WTC11 (cell line): ENCODE results near the gene GAS2L1.

ENCODE experiments used
- CBFB ChIP-seq: sonication (generic); formaldehyde crosslinking; IDR thresholded peaks from 2 replicates; pipeline ENCODE4 v1.8.1; 2022; ENCODE audit warnings: mild to moderate bottlenecking, low read depth, missing genetic modification reagents
- HMGXB4 ChIP-seq: sonication (generic); formaldehyde crosslinking; IDR thresholded peaks from 2 replicates; pipeline ENCODE4 v1.8.1; 2023; ENCODE audit warnings: mild to moderate bottlenecking, moderate library complexity, missing genetic modification reagents
- MLX ChIP-seq: sonication (generic); formaldehyde crosslinking; IDR thresholded peaks from 2 replicates; pipeline ENCODE4 v1.8.1; 2023; ENCODE audit warnings: mild to moderate bottlenecking, missing genetic modification reagents, moderate library complexity
- NR1H2 ChIP-seq: sonication (generic); formaldehyde crosslinking; IDR thresholded peaks from 2 replicates; pipeline ENCODE4 v1.9.0; 2021; ENCODE audit warnings: mild to moderate bottlenecking, moderate library complexity, missing genetic modification reagents
- SOX15 ChIP-seq: fragments of 250-450 bp; sonication (Bioruptor Pico); IDR thresholded peaks from 2 replicates; pipeline ENCODE4 v1.9.0; 2021; ENCODE audit warnings: mild to moderate bottlenecking
- TEAD4 ChIP-seq: sonication (generic); formaldehyde crosslinking; IDR thresholded peaks from 2 replicates; pipeline ENCODE4 v1.8.0; 2022; ENCODE audit warnings: mild to moderate bottlenecking, missing genetic modification reagents
- USF2 ChIP-seq: sonication (generic); formaldehyde crosslinking; IDR thresholded peaks from 2 replicates; pipeline ENCODE4 v1.8.1; 2023; ENCODE audit warnings: mild to moderate bottlenecking, missing genetic modification reagents, moderate library complexity
- TF ChIP-seq, protein P1 (sequence below): fragments of 200-600 bp; IDR thresholded peaks from 2 replicates; pipeline ENCODE4 v1.8.0; 2022; ENCODE audit warnings: antibody characterized with exemption
- TF ChIP-seq, protein P2 (sequence below): sonication (generic); formaldehyde crosslinking; IDR thresholded peaks from 2 replicates; pipeline ENCODE4 v1.8.0; 2023; ENCODE audit warnings: missing genetic modification reagents, mild to moderate bottlenecking, borderline replicate concordance
- TF ChIP-seq, protein P3 (sequence below): fragments of 250-450 bp; sonication (Bioruptor Pico); IDR thresholded peaks from 2 replicates; pipeline ENCODE4 v1.9.0; 2021; ENCODE audit warnings: mild to moderate bottlenecking, borderline replicate concordance

DNA sequence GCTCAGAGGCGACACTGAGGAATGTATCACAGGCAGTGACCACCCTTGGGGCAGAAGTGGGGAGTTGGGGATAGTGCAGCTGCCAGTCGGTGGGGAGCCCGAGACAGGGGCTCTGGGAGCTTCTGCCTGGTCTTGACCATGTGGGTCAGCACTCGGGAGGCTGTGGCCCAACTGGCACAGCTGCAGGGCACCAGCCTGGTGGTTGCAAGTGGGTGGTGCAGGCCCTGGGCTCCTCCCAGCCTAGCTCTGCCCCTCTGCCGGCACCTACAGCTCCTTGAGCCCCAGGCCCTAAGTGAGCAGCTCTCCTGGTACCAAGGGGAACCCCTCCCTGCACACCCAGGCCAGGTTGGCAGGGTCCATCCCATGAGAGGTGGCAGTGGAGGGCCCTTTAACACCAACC is 21.6 kb downstream of the GAS2L1 start:
- TF ChIP-seq SOX15 (CRISPR knock-in tag) (no peak), CBFB (no peak), USF2 (no peak), HMGXB4 (no peak), TEAD4 (CRISPR knock-in tag) (no peak), MLX (no peak), NR1H2 (CRISPR knock-in tag) (no peak)
- TF ChIP-seq, protein P1, sequence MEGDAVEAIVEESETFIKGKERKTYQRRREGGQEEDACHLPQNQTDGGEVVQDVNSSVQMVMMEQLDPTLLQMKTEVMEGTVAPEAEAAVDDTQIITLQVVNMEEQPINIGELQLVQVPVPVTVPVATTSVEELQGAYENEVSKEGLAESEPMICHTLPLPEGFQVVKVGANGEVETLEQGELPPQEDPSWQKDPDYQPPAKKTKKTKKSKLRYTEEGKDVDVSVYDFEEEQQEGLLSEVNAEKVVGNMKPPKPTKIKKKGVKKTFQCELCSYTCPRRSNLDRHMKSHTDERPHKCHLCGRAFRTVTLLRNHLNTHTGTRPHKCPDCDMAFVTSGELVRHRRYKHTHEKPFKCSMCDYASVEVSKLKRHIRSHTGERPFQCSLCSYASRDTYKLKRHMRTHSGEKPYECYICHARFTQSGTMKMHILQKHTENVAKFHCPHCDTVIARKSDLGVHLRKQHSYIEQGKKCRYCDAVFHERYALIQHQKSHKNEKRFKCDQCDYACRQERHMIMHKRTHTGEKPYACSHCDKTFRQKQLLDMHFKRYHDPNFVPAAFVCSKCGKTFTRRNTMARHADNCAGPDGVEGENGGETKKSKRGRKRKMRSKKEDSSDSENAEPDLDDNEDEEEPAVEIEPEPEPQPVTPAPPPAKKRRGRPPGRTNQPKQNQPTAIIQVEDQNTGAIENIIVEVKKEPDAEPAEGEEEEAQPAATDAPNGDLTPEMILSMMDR, result no peak
- TF ChIP-seq, protein P2, sequence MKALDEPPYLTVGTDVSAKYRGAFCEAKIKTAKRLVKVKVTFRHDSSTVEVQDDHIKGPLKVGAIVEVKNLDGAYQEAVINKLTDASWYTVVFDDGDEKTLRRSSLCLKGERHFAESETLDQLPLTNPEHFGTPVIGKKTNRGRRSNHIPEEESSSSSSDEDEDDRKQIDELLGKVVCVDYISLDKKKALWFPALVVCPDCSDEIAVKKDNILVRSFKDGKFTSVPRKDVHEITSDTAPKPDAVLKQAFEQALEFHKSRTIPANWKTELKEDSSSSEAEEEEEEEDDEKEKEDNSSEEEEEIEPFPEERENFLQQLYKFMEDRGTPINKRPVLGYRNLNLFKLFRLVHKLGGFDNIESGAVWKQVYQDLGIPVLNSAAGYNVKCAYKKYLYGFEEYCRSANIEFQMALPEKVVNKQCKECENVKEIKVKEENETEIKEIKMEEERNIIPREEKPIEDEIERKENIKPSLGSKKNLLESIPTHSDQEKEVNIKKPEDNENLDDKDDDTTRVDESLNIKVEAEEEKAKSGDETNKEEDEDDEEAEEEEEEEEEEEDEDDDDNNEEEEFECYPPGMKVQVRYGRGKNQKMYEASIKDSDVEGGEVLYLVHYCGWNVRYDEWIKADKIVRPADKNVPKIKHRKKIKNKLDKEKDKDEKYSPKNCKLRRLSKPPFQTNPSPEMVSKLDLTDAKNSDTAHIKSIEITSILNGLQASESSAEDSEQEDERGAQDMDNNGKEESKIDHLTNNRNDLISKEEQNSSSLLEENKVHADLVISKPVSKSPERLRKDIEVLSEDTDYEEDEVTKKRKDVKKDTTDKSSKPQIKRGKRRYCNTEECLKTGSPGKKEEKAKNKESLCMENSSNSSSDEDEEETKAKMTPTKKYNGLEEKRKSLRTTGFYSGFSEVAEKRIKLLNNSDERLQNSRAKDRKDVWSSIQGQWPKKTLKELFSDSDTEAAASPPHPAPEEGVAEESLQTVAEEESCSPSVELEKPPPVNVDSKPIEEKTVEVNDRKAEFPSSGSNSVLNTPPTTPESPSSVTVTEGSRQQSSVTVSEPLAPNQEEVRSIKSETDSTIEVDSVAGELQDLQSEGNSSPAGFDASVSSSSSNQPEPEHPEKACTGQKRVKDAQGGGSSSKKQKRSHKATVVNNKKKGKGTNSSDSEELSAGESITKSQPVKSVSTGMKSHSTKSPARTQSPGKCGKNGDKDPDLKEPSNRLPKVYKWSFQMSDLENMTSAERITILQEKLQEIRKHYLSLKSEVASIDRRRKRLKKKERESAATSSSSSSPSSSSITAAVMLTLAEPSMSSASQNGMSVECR (CRISPR knock-in tag), result no peak
- TF ChIP-seq, protein P3, sequence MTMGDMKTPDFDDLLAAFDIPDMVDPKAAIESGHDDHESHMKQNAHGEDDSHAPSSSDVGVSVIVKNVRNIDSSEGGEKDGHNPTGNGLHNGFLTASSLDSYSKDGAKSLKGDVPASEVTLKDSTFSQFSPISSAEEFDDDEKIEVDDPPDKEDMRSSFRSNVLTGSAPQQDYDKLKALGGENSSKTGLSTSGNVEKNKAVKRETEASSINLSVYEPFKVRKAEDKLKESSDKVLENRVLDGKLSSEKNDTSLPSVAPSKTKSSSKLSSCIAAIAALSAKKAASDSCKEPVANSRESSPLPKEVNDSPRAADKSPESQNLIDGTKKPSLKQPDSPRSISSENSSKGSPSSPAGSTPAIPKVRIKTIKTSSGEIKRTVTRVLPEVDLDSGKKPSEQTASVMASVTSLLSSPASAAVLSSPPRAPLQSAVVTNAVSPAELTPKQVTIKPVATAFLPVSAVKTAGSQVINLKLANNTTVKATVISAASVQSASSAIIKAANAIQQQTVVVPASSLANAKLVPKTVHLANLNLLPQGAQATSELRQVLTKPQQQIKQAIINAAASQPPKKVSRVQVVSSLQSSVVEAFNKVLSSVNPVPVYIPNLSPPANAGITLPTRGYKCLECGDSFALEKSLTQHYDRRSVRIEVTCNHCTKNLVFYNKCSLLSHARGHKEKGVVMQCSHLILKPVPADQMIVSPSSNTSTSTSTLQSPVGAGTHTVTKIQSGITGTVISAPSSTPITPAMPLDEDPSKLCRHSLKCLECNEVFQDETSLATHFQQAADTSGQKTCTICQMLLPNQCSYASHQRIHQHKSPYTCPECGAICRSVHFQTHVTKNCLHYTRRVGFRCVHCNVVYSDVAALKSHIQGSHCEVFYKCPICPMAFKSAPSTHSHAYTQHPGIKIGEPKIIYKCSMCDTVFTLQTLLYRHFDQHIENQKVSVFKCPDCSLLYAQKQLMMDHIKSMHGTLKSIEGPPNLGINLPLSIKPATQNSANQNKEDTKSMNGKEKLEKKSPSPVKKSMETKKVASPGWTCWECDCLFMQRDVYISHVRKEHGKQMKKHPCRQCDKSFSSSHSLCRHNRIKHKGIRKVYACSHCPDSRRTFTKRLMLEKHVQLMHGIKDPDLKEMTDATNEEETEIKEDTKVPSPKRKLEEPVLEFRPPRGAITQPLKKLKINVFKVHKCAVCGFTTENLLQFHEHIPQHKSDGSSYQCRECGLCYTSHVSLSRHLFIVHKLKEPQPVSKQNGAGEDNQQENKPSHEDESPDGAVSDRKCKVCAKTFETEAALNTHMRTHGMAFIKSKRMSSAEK (CRISPR knock-in tag), result no peak
